Hippocampal formation (tissue), 2 donors: ENCODE results near the gene NHS.
A peak's percentile ranks its signal among the peaks of the same experiment; 100 is the strongest.

Source experiments
- DNase-seq, 2 donors: peaks; one replicate each; lab custom pipeline; 2025; lab: John Stamatoyannopoulos, UW

The NHS gene

GRCh38 chrX:17622331-17622730 is 247.3 kb downstream of the NHS start:
- DNase-seq, result no peak

GRCh38 chrX:17623750-17624149 is 248.8 kb downstream of the NHS start:
- DNase-seq, result no peak

- DNase-seq, result no peak
Observed at GRCh38 chrX:17627026-17627425, 252.0 kb downstream of the NHS start.

- DNase-seq, result no peak
Observed at GRCh38 chrX:17628976-17629375, 254.0 kb downstream of the NHS start.

GRCh38 chrX:17629519-17629918 is 254.5 kb downstream of the NHS start:
- no peak for DNase-seq

GRCh38 chrX:17631647-17632046 is 256.6 kb downstream of the NHS start:
- no peak for DNase-seq

- DNase-seq, result no peak
Observed at GRCh38 chrX:17632942-17633341, 257.9 kb downstream of the NHS start.

GRCh38 chrX:17633546-17633945 is 258.5 kb downstream of the NHS start:
- no peak for DNase-seq

- no peak for DNase-seq
Observed at GRCh38 chrX:17634542-17635207, 259.7 kb downstream of the NHS start.

- DNase-seq, result no peak
Observed at GRCh38 chrX:17635231-17635630, 260.2 kb downstream of the NHS start.

- no peak for DNase-seq
Observed at GRCh38 chrX:17637235-17637634, 262.2 kb downstream of the NHS start.

- no peak for DNase-seq
Observed at GRCh38 chrX:17638731-17639130, 263.7 kb downstream of the NHS start.

GRCh38 chrX:17642891-17643290 is 267.9 kb downstream of the NHS start:
- no peak for DNase-seq

- DNase-seq, result no peak
Observed at GRCh38 chrX:17643528-17643927, 268.5 kb downstream of the NHS start.

GRCh38 chrX:17644001-17644400 is 269.0 kb downstream of the NHS start:
- DNase-seq, result no peak

- DNase-seq, result no peak
Observed at GRCh38 chrX:17654116-17654515, 279.1 kb downstream of the NHS start.

- no peak for DNase-seq
Observed at GRCh38 chrX:17655211-17656034, 280.4 kb downstream of the NHS start.

- no peak for DNase-seq
Observed at GRCh38 chrX:17656035-17656418, 281.0 kb downstream of the NHS start.

- DNase-seq, result no peak
Observed at GRCh38 chrX:17656556-17656955, 281.6 kb downstream of the NHS start.

GRCh38 chrX:17662391-17662790 is 287.4 kb downstream of the NHS start:
- DNase-seq, result no peak

- DNase-seq, result no peak
Observed at GRCh38 chrX:17668929-17669328, 293.9 kb downstream of the NHS start.

GRCh38 chrX:17669458-17669857 is 294.5 kb downstream of the NHS start:
- DNase-seq, result no peak

- DNase-seq, result peak; percentile 10 to 61
Observed at GRCh38 chrX:17669891-17670290, 294.9 kb downstream of the NHS start.

- DNase-seq, result no peak
Observed at GRCh38 chrX:17670874-17671273, 295.9 kb downstream of the NHS start.
